Measurements from ENCODE around the gene ELMO3. TPM values are rescaled to one million over a fixed set of nuclear protein-coding genes. Genes with fewer than 3 reads are reported as not detected.

The ELMO3 gene
- total and polyA plus RNA-seq, 2 of the 13 experiments (the other 11 are each of a cell fraction or from before 2014, with no cell fraction given) = 2.6 to 4.0 TPM

DNA sequence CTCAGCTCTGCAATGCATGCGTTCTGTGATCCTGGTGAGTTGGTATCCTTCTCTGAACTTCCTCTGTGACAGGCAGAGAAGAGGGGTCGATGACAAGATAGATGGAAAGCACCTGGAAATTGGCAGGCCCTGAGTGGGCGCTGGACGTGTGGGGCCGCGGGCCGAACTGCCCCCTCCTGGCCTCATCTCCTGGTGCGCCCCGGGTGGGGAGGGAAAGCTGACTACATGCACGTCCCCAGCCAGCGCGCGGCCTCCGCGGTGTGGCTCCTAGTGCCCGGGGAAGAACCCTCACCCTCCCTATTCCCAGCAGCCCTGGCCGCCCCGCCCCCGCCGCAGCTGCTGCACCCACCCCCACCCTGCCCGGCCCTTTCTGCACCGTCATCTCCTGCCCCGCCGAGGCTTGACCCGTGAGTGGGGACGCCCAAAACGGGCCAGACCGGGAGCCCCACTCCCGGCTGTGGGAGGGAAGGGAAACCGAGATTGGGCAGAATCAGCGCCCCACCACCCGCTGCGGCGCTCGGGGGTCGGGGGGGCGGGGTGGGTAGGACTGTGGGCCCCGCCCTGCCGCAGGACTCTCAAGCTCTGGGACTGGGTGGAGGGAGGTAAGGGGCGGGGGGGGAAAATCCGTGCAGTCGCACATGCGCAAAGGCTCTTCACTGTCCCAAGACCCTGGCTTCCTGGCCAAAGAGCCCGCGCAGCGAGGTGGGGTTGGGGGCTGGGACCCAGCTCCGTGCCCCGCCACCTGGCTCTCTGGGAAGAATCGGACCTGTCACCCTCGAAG, 28.6 kb upstream of the ELMO3 start, which contains the start of gene NOL3 (continued):
- TF ChIP-seq ZNF17 (CRISPR knock-in tag; IDR thresholded peaks at IDR 0.05) = no peak
- TF ChIP-seq SP5 (CRISPR knock-in tag; IDR thresholded peaks at IDR 0.05; ENCODE audit: borderline replicate concordance, low read depth) = peak; percentile 57
- TF ChIP-seq ZSCAN20 (CRISPR knock-in tag; IDR thresholded peaks at IDR 0.05; ENCODE audit: borderline replicate concordance) = no peak
- TF ChIP-seq ZNF232 (CRISPR knock-in tag; IDR thresholded peaks at IDR 0.05; ENCODE audit: borderline replicate concordance) = no peak
- TF ChIP-seq ASH2L (IDR thresholded peaks at IDR 0.05; ENCODE audit: insufficient read length, low read depth, low read length) = peak; percentile 42
- no peak for TF ChIP-seq CCDC6 (CRISPR knock-in tag; IDR thresholded peaks at IDR 0.05)
- no peak for TF ChIP-seq PCBP2 (optimal IDR thresholded peaks at IDR 0.05; ENCODE audit: low read depth, low read length, poor library complexity, severe bottlenecking)
- TF ChIP-seq ZNF616 (CRISPR knock-in tag; IDR thresholded peaks at IDR 0.05; ENCODE audit: low read depth) = peak; percentile 59; the same call in 1 of the 2 replicates
- TF ChIP-seq ZNF652 (CRISPR knock-in tag; IDR thresholded peaks at IDR 0.05; ENCODE audit: borderline replicate concordance, low read depth) = 0 out of 2 replicates have a peak, but pooled peaks have one; percentile 18
- TF ChIP-seq SATB2 (CRISPR knock-in tag; IDR thresholded peaks at IDR 0.05) = no peak
- TF ChIP-seq SCMH1 (CRISPR knock-in tag; IDR thresholded peaks at IDR 0.05; ENCODE audit: borderline replicate concordance) = no peak
- no peak for TF ChIP-seq RFX1 (IDR thresholded peaks at IDR 0.05)
- peak; percentile 67; the same call in 1 of the 2 replicates for TF ChIP-seq FOXO1 (CRISPR knock-in tag; IDR thresholded peaks at IDR 0.05)
- TF ChIP-seq SRF (IDR thresholded peaks at IDR 0.05; ENCODE audit: low read depth, low read length) = no peak
- TF ChIP-seq XRCC5 (optimal IDR thresholded peaks at IDR 0.05; ENCODE audit: low read length) = no peak
- TF ChIP-seq RBM39 (IDR thresholded peaks at IDR 0.05; ENCODE audit: low read depth, low read length, poor library complexity, severe bottlenecking) = peak; percentile 31
- TF ChIP-seq TARDBP (CRISPR knock-in tag; IDR thresholded peaks at IDR 0.05) = peak; percentile 47; the same call in 1 of the 2 replicates
- TF ChIP-seq, protein P1, sequence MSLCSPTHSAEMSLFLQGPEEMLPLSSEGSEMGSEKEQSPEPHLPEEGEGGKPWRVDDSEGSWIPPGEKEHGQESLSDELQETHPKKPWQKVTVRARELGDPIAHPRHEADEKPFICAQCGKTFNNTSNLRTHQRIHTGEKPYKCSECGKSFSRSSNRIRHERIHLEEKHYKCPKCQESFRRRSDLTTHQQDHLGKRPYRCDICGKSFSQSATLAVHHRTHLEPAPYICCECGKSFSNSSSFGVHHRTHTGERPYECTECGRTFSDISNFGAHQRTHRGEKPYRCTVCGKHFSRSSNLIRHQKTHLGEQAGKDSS (CRISPR knock-in tag; IDR thresholded peaks at IDR 0.05; ENCODE audit: borderline replicate concordance, low read depth) = 0 out of 2 replicates have a peak, but pooled peaks have one; percentile 12
- no peak for TF ChIP-seq RFXAP (CRISPR knock-in tag; IDR thresholded peaks at IDR 0.05; ENCODE audit: borderline replicate concordance)
- no peak for TF ChIP-seq ATM (IDR thresholded peaks at IDR 0.05; ENCODE audit: borderline replicate concordance)
- TF ChIP-seq U2AF1 (optimal IDR thresholded peaks at IDR 0.05; ENCODE audit: low read depth, low read length) = no peak
- TF ChIP-seq, protein P2, sequence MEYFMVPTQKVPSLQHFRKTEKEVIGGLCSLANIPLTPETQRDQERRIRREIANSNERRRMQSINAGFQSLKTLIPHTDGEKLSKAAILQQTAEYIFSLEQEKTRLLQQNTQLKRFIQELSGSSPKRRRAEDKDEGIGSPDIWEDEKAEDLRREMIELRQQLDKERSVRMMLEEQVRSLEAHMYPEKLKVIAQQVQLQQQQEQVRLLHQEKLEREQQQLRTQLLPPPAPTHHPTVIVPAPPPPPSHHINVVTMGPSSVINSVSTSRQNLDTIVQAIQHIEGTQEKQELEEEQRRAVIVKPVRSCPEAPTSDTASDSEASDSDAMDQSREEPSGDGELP (IDR thresholded peaks at IDR 0.05; ENCODE audit: borderline replicate concordance, low read depth) = peak; percentile 66; the same call in 1 of the 2 replicates
- no peak for TF ChIP-seq TRIM24 (CRISPR knock-in tag; IDR thresholded peaks at IDR 0.05)
- TF ChIP-seq CC2D1A (CRISPR knock-in tag; IDR thresholded peaks at IDR 0.05) = no peak
- no peak for TF ChIP-seq MBNL3 (CRISPR knock-in tag; conservative IDR thresholded peaks at IDR 0.05)
- TF ChIP-seq NR2F1 (CRISPR knock-in tag; IDR thresholded peaks at IDR 0.05) = no peak
- TF ChIP-seq SMARCE1 (IDR thresholded peaks at IDR 0.05; ENCODE audit: borderline replicate concordance) = no peak
- TF ChIP-seq POLR2A (IDR thresholded peaks at IDR 0.05; ENCODE audit: insufficient read depth in 1 of 2, low read depth in 2 of 2, low read length in 2 of 2) = peak in 1 of 2 experiments; percentile 45; a peak in 1 of 4 replicates
- peak; percentile 90; the same call in 1 of the 2 replicates for TF ChIP-seq EEA1 (CRISPR knock-in tag; IDR thresholded peaks at IDR 0.05; ENCODE audit: borderline replicate concordance)
- TF ChIP-seq, protein P3, sequence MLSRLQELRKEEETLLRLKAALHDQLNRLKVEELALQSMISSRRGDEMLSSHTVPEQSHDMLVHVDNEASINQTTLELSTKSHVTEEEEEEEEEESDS (CRISPR knock-in tag; IDR thresholded peaks at IDR 0.05; ENCODE audit: borderline replicate concordance) = no peak
- no peak for TF ChIP-seq HCFC1 (IDR thresholded peaks at IDR 0.05; ENCODE audit: low read depth, low read length)

Measured in HepG2 (cell line).